ENCODE measurements around the gene KIAA1217.
"Not testable (repeated sequence)": the region's sequence is repeated elsewhere in the genome, so short reads cannot be mapped to it uniquely, and the experiment has no call there.

- not testable (repeated sequence) for TF ChIP-seq POLR2A, CTCF (IDR thresholded peaks at IDR 0.05)
Measured at GRCh38 chr10:24482713-24483112, 273.8 kb downstream of the KIAA1217 start.
